SH-SY5Y (cell line): Measurements from ENCODE around the gene COL13A1.

ENCODE experiments used
- GATA2 ChIP-seq: IDR thresholded peaks from 2 replicates; pipeline ENCODE4 v1.6.1; 2011; ENCODE audit warnings: mild to moderate bottlenecking, low read depth, low read length
- GATA3 ChIP-seq: IDR thresholded peaks from 2 replicates; pipeline ENCODE4 v1.6.1; 2011; ENCODE audit warnings: low read depth, mild to moderate bottlenecking, low read length, moderate library complexity

DNA sequence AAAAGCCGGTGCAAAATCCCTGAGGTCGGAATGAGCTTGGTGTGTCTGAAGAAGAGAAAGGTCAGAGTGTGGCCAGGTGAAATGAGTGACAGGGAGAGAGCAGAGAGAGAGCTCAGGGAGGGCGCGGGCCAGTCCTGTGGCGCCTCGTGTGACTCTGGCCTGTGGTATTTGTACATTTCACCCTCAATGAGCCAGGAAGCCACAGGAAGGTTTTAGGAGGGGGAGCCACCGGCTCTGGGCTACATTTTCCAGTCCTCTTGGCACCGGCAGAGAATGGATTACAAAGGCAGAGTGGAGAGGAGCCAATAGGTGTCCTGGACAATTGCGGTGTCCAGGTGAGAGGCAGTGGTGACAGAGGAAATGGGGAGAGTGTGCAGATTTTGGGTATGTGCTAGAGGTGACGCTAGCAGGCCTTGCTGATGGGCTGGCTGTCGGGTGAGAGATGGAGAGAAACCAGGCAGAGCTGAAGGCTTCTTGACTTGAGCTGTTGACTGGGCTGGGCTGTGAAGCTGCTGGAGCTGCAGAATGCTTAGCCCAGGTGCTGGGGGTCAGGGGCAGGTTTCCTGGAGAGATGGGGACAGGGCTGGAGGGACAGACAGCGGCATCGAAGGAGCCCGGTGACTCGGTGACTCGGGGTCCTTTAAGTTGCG is 38.1 kb downstream of the COL13A1 start:
- no peak for TF ChIP-seq GATA2
- TF ChIP-seq GATA3 = no peak
